ENCODE data around the gene SRSF4.

Gene SRSF4

GRCh38 chr1:29181413-29182225, at the start of gene SRSF4:
Gene SRSF4 (minus strand): TSS chr1:29181900. CDS start chr1:29181752, 148 bp downstream.
- peak; percentile 99 for DNase-seq (ENCODE audit: low spot score)
- in situ Hi-C loops (cut with MboI; ENCODE audit: low pct_unique_long_range_greater_than_20kb, low sequenced_read_pairs, unreplicated experiment) = no loop called here
- peak; percentile 75 for TF ChIP-seq CTCF (IDR thresholded peaks at IDR 0.05; ENCODE audit: extremely low read depth, insufficient read depth, missing control alignments)

GRCh38 chr1:29230553-29231378, 49.1 kb upstream of the SRSF4 start, which contains the start of gene MECR:
Gene MECR (minus strand): TSS chr1:29230934. CDS start chr1:29230906, 28 bp downstream.
- in situ Hi-C loops (cut with MboI; ENCODE audit: low pct_unique_long_range_greater_than_20kb, low sequenced_read_pairs, unreplicated experiment) = no loop called here
- TF ChIP-seq CTCF (IDR thresholded peaks at IDR 0.05; ENCODE audit: extremely low read depth, insufficient read depth, missing control alignments) = peak; percentile 38

GRCh38 chr1:29230204-29230552, 48.5 kb upstream of the SRSF4 start:
- DNase-seq (ENCODE audit: low spot score) = no peak
- TF ChIP-seq CTCF (IDR thresholded peaks at IDR 0.05; ENCODE audit: extremely low read depth, insufficient read depth, missing control alignments) = no peak
- in situ Hi-C loops (cut with MboI; ENCODE audit: low pct_unique_long_range_greater_than_20kb, low sequenced_read_pairs, unreplicated experiment) = no loop called here

More at GRCh38 chr1:29230553-29231378, 49.1 kb upstream of the SRSF4 start, which contains the start of gene MECR:
- DNase-seq (ENCODE audit: low spot score) = peak; percentile 97

GRCh38 chr1:29227511-29227910, 45.8 kb upstream of the SRSF4 start:
- TF ChIP-seq CTCF (IDR thresholded peaks at IDR 0.05; ENCODE audit: extremely low read depth, insufficient read depth, missing control alignments) = no peak
- in situ Hi-C loops (cut with MboI; ENCODE audit: low pct_unique_long_range_greater_than_20kb, low sequenced_read_pairs, unreplicated experiment) = no loop called here
- DNase-seq (ENCODE audit: low spot score) = no peak

GRCh38 chr1:29225361-29225760, 43.7 kb upstream of the SRSF4 start:
- TF ChIP-seq CTCF (IDR thresholded peaks at IDR 0.05; ENCODE audit: extremely low read depth, insufficient read depth, missing control alignments) = no peak
- DNase-seq (ENCODE audit: low spot score) = no peak
- in situ Hi-C loops (cut with MboI; ENCODE audit: low pct_unique_long_range_greater_than_20kb, low sequenced_read_pairs, unreplicated experiment) = no loop called here

- TF ChIP-seq CTCF (IDR thresholded peaks at IDR 0.05; ENCODE audit: extremely low read depth, insufficient read depth, missing control alignments) = no peak
- in situ Hi-C loops (cut with MboI; ENCODE audit: low pct_unique_long_range_greater_than_20kb, low sequenced_read_pairs, unreplicated experiment) = no loop called here
- DNase-seq (ENCODE audit: low spot score) = no peak
These were observed 42.7 kb upstream of the SRSF4 start for GRCh38 chr1:29224356-29224837.

Data from GM13977 (cell line).